Anterior cingulate cortex (tissue), 58 donors: Measurements from ENCODE around the gene MAPK1.
A peak's percentile ranks its signal among the peaks of the same experiment; 100 is the strongest.
"Not testable (repeated sequence)": the region's sequence is repeated elsewhere in the genome, so short reads cannot be mapped to it uniquely, and the experiment has no call there.

ENCODE experiments used
- DNase-seq, 58 donors: peaks; one replicate each; lab custom pipeline; 2025; lab: John Stamatoyannopoulos, UW

MAPK1 gene

GRCh38 chr22:21796231-21796630 is 71.2 kb downstream of the MAPK1 start:
- DNase-seq: no peak

GRCh38 chr22:21793716-21794115 is 73.7 kb downstream of the MAPK1 start:
- DNase-seq: not testable (repeated sequence)

GRCh38 chr22:21791635-21792625 is 75.5 kb downstream of the MAPK1 start:
- DNase-seq: no peak

GRCh38 chr22:21790849-21791610 is 76.4 kb downstream of the MAPK1 start:
- not testable (repeated sequence) for DNase-seq

- DNase-seq: no peak
These were observed 77.1 kb downstream of the MAPK1 start for GRCh38 chr22:21790359-21790758.

GRCh38 chr22:21787565-21787964 is 79.9 kb downstream of the MAPK1 start:
- not testable (repeated sequence) for DNase-seq

- DNase-seq: no peak
These were observed 87.2 kb downstream of the MAPK1 start for GRCh38 chr22:21780259-21780658.

- DNase-seq: no peak
These were observed 88.0 kb downstream of the MAPK1 start for GRCh38 chr22:21779444-21779843.

- no peak for DNase-seq
These were observed 88.6 kb downstream of the MAPK1 start for GRCh38 chr22:21778705-21779363.

- no peak for DNase-seq
These were observed 95.8 kb downstream of the MAPK1 start for GRCh38 chr22:21771631-21771976.

GRCh38 chr22:21768435-21768834 is 99.0 kb downstream of the MAPK1 start:
- DNase-seq: no peak

- DNase-seq: no peak
These were observed 100.6 kb downstream of the MAPK1 start for GRCh38 chr22:21766691-21767462.

GRCh38 chr22:21765909-21766529 is 101.4 kb downstream of the MAPK1 start:
- DNase-seq: no peak

GRCh38 chr22:21764038-21764804 is 103.2 kb downstream of the MAPK1 start:
- DNase-seq: peak in 2 of 58 donors; percentile 27 to 32

GRCh38 chr22:21762712-21763581 is 104.5 kb downstream of the MAPK1 start:
- DNase-seq: peak in 3 of 58 donors; percentile 21 to 27 (median 22)

GRCh38 chr22:21761994-21762680 is 105.3 kb downstream of the MAPK1 start:
- DNase-seq: no peak

GRCh38 chr22:21761086-21761485 is 106.4 kb downstream of the MAPK1 start:
- no peak for DNase-seq
